WERI-Rb-1 (cell line): ENCODE results near the gene HIPK4.
"Not testable (repeated sequence)": the region's sequence is repeated elsewhere in the genome, so short reads cannot be mapped to it uniquely, and the experiment has no call there.

Experiments used
- DNase-seq: peaks from one replicate; pipeline ENCODE4 v3.0.0-alpha.2; 2020
- H3K27ac ChIP-seq: fragments of 250-450 bp; sonication (Bioruptor Pico); 2 replicates; pipeline ENCODE4 v1.5.1; 2020; ENCODE audit warnings: mild to moderate bottlenecking, moderate library complexity
- H3K27me3 ChIP-seq: fragments of 250-450 bp; sonication (Bioruptor Pico); 2 replicates; pipeline ENCODE4 v1.5.1; 2021; ENCODE audit warnings: mild to moderate bottlenecking, low read depth, moderate library complexity; ENCODE audit not compliant: insufficient read depth, severe bottlenecking
- H3K36me3 ChIP-seq: fragments of 250-450 bp; sonication (Bioruptor Pico); 2 replicates; pipeline ENCODE4 v1.5.1; 2020; ENCODE audit warnings: mild to moderate bottlenecking, moderate library complexity
- H3K4me3 ChIP-seq: 2 replicates; pipeline ENCODE4 v1.5.1; 2011; ENCODE audit warnings: low read depth, mild to moderate bottlenecking, control low read depth, low read length
- H3K9me3 ChIP-seq: fragments of 250-450 bp; sonication (Bioruptor Pico); 2 replicates; pipeline ENCODE4 v1.5.1; 2021; ENCODE audit warnings: mild to moderate bottlenecking, moderate library complexity; ENCODE audit not compliant: severe bottlenecking
- TF ChIP-seq, protein P1 (sequence below): IDR thresholded peaks from 2 replicates; pipeline ENCODE4 v1.5.1; 2011; ENCODE audit warnings: low read depth, mild to moderate bottlenecking, control low read depth, inconsistent platforms, low read length

HIPK4 gene

GRCh38 chr19:40412866-40413265 is 22.9 kb upstream of the HIPK4 start:
- Histone ChIP-seq H3K27ac (no peak overlapping the region), H3K36me3 (no peaks in the 10 kb centered on the region), H3K4me3 (no peak overlapping the region), H3K27me3 (no peaks in the 10 kb centered on the region), H3K9me3 (no peaks in the 10 kb centered on the region)
- DNase-seq: no peak
- TF ChIP-seq, protein P1, sequence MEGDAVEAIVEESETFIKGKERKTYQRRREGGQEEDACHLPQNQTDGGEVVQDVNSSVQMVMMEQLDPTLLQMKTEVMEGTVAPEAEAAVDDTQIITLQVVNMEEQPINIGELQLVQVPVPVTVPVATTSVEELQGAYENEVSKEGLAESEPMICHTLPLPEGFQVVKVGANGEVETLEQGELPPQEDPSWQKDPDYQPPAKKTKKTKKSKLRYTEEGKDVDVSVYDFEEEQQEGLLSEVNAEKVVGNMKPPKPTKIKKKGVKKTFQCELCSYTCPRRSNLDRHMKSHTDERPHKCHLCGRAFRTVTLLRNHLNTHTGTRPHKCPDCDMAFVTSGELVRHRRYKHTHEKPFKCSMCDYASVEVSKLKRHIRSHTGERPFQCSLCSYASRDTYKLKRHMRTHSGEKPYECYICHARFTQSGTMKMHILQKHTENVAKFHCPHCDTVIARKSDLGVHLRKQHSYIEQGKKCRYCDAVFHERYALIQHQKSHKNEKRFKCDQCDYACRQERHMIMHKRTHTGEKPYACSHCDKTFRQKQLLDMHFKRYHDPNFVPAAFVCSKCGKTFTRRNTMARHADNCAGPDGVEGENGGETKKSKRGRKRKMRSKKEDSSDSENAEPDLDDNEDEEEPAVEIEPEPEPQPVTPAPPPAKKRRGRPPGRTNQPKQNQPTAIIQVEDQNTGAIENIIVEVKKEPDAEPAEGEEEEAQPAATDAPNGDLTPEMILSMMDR: no peak

- Histone ChIP-seq H3K4me3 (no peak overlapping the region), H3K27ac (no peak overlapping the region), H3K36me3 (no peaks in the 10 kb centered on the region), H3K9me3 (no peaks in the 10 kb centered on the region), H3K27me3 (no peaks in the 10 kb centered on the region)
- DNase-seq: no peak
- TF ChIP-seq, protein P1: no peak
These were observed 22.0 kb upstream of the HIPK4 start for GRCh38 chr19:40411958-40412499.

DNA sequence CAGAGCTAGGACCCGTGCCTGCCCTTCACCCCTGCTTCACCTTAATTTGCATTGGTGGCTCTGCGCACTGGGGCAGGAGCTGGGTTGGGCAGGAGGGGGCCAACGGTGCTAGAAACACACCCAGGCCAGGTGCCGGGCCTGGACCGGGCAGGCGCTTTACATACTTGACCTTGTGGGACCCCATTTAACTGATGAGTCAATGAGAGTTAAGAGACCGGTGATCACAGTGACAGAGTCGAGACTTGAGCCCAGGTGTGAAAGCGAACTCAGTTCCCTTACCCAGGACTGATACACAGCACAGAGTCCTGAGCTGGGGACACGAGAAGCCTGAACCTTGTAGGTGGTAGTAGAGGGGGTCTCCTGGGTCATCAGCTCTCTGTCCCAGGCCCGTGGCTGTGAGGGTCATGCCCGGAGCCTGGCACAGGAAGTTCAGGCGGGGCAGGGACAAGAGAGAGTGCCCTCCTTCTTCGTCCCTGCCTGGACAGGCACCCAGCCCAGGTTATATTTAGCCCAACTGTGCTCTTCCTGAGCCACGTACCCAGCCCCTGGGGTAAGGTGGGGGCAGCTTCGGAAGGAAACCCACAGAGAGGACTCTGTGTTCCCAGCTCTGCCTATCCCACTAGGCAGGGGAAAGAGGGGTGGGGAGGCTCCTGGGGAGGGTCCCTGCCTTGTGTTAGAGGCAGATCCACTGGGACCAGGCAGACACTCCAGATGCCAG is 21.3 kb upstream of the HIPK4 start:
- no peaks in the 10 kb centered on the region for H3K27me3 ChIP-seq
- H3K36me3 ChIP-seq: no peaks in the 10 kb centered on the region
- H3K9me3 ChIP-seq: no peaks in the 10 kb centered on the region
- H3K27ac ChIP-seq: no peak overlapping the region
- DNase-seq: peak; percentile 28
- no peak overlapping the region for H3K4me3 ChIP-seq
- TF ChIP-seq, protein P1: no peak

GRCh38 chr19:40410030-40410389 is 20.0 kb upstream of the HIPK4 start:
- no peaks in the 10 kb centered on the region for H3K27me3 ChIP-seq
- no peak overlapping the region for H3K27ac ChIP-seq
- H3K4me3 ChIP-seq: no peak overlapping the region
- DNase-seq: no peak
- no peaks in the 10 kb centered on the region for H3K36me3 ChIP-seq
- TF ChIP-seq, protein P1: no peak
- H3K9me3 ChIP-seq: no peaks in the 10 kb centered on the region

DNA sequence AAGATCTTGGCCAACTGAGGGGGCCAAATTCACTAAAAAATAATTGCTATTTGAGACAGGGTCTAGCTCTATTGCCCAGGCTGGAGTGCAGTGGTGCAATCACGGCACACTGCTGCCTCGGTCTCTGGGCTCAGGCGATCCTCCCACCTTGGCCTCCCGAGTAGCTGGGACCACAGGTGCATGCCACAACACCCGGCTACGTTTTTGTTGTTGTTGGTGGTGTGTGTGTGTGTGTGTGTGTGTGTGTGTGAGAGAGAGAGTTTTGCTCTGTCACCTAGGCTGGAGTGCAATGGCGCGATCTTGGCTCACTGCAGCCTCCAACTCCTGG is 18.6 kb upstream of the HIPK4 start:
- H3K9me3 ChIP-seq, H3K27ac ChIP-seq, H3K4me3 ChIP-seq: not testable (repeated sequence)

GRCh38 chr19:40407714-40408597 is 18.0 kb upstream of the HIPK4 start:
- no peaks in the 10 kb centered on the region for H3K36me3 ChIP-seq
- no peaks in the 10 kb centered on the region for H3K9me3 ChIP-seq
- H3K4me3 ChIP-seq: no peak overlapping the region
- TF ChIP-seq, protein P1: no peak
- H3K27ac ChIP-seq: no peak overlapping the region
- DNase-seq: no peak
- no peaks in the 10 kb centered on the region for H3K27me3 ChIP-seq

More for the DNA sequence above, 18.6 kb upstream of the HIPK4 start:
- not testable (repeated sequence) for H3K27me3 ChIP-seq, H3K36me3 ChIP-seq, DNase-seq
